HCT116 (cell line): ENCODE measurements around the gene C15orf62. TPM values are rescaled to one million over a fixed set of nuclear protein-coding genes. Genes with fewer than 3 reads are reported as not detected.
A peak's percentile ranks its signal among the peaks of the same experiment; 100 is the strongest.

ENCODE experiments used
- ATAC-seq: fragments of 200-7000 bp; cut with Tn5 transposase; 2 replicates; pipeline ENCODE4 v1.9.1; 2020; ENCODE audit warnings: mild to moderate bottlenecking, moderate library complexity
- Bru-seq: library from RNA; stranded (reverse); fragments of 400-500 nt; gene quantifications from one replicate; lab custom pipeline; 2021; lab: Mats Ljungman, UMichigan
- BruChase-seq, 2 experiments: library from RNA; stranded (reverse); fragments of 400-500 nt; gene quantifications; one replicate each; lab custom pipeline; 2021; lab: Mats Ljungman, UMichigan
- BruUV-seq: library from RNA; stranded (reverse); fragments of 400-500 nt; replicated peaks from 2 replicates; lab custom pipeline; 2021; lab: Mats Ljungman, UMichigan
- CTCF ChIA-PET: fragments of 300-600 bp; sonication (Branson Sonifier 250); formaldehyde crosslinking; loops from one replicate; lab custom pipeline; 2021; ENCODE audit warnings: antibody characterized with exemption; lab: Charles Lee
- POLR2A ChIA-PET: fragments of 300-600, 350-600 bp; sonication (Branson Sonifier 250); formaldehyde crosslinking; loops from one replicate; lab custom pipeline; 2021; ENCODE audit warnings: antibody characterized with exemption; lab: Charles Lee
- RAD21 ChIA-PET, 2 experiments: fragments of 300-600 bp; sonication (Branson Sonifier 250); formaldehyde crosslinking; loops; one replicate each; lab custom pipeline; 2023; ENCODE audit warnings: low total read pairs in 2 of 2; ENCODE audit not compliant: uncharacterized antibody in 2 of 2, unreplicated experiment in 2 of 2, low non-redundant PET in 1 of 2; lab: Charles Lee
- DNase-seq: peaks from one replicate; pipeline ENCODE4 v3.0.0-alpha.2; 2010; ENCODE audit warnings: low read depth, low spot score
- H2AFZ ChIP-seq: fragments of 200-600 bp; shearing (Covaris generic), sonication (generic); 2 replicates; pipeline ENCODE4 v1.6.1; 2017; ENCODE audit warnings: low read depth, mixed run types, mixed read lengths, antibody characterized with exemption, low read length; ENCODE audit not compliant: poor library complexity, severe bottlenecking
- H3K27ac ChIP-seq: 2 replicates; pipeline ENCODE4 v1.5.1; 2012; ENCODE audit warnings: low read depth, low read length
- H3K27me3 ChIP-seq: fragments of 200-600 bp; sonication (generic); 2 replicates; pipeline ENCODE4 v1.6.1; 2016; ENCODE audit warnings: mixed run types, low read length, mixed read lengths; ENCODE audit not compliant: insufficient read depth
- H3K36me3 ChIP-seq, 2 experiments: fragments of 200-500 bp in 1 of 2; fragments of 200-600 bp in 1 of 2; sonication (Bioruptor generic) in 1 of 2; sonication (generic) in 1 of 2; 2 replicates each; pipeline versions ENCODE4 v1.5.1 to v1.6.1; 2014 to 2016; ENCODE audit warnings: low read length in 2 of 2, inconsistent platforms in 1 of 2, mixed read lengths in 1 of 2, mixed run types in 1 of 2; ENCODE audit not compliant: insufficient read depth in 2 of 2, control insufficient read depth in 1 of 2
- H3K4me1 ChIP-seq, 2 experiments: fragments of 200-600 bp in 1 of 2; sonication (generic) in 1 of 2; 2 replicates each; pipeline versions ENCODE4 v1.5.1 to v1.6.1; 2012 to 2017; ENCODE audit warnings: low read length in 2 of 2, inconsistent platforms in 1 of 2, mild to moderate bottlenecking in 1 of 2, mixed read lengths in 1 of 2, mixed run types in 1 of 2, moderate library complexity in 1 of 2; ENCODE audit not compliant: insufficient read depth in 2 of 2, control insufficient read depth in 1 of 2
- H3K4me2 ChIP-seq: fragments of 200-600 bp; sonication (generic); 2 replicates; pipeline ENCODE4 v1.6.1; 2017; ENCODE audit warnings: mixed run types, low read length, mixed read lengths
- H3K4me3 ChIP-seq, 2 experiments: fragments of 200-600 bp in 1 of 2; sonication (generic) in 1 of 2; replicated peaks in 1 of 2; 2 replicates each; pipeline ENCODE4 v1.5.1; 2011 to 2016; ENCODE audit warnings: low read length in 2 of 2, control low read depth in 1 of 2, low read depth in 1 of 2, mild to moderate bottlenecking in 1 of 2, mixed read lengths in 1 of 2, mixed run types in 1 of 2
- H3K79me2 ChIP-seq: fragments of 200-600 bp; sonication (generic); 2 replicates; pipeline ENCODE4 v1.6.1; 2017; ENCODE audit warnings: mild to moderate bottlenecking, mixed run types, low read length, moderate library complexity, mixed read lengths; ENCODE audit not compliant: insufficient read depth
- H3K9ac ChIP-seq: fragments of 200-600 bp; sonication (generic); 2 replicates; pipeline ENCODE4 v1.6.1; 2016; ENCODE audit warnings: low read length, mixed read lengths
- H3K9me2 ChIP-seq: fragments of 200-600 bp; sonication (generic), shearing (Covaris generic); 2 replicates; pipeline ENCODE4 v1.6.1; 2017; ENCODE audit warnings: mixed run types, mild to moderate bottlenecking, moderate library complexity; ENCODE audit not compliant: insufficient read depth
- H3K9me3 ChIP-seq, 2 experiments: fragments of 200-500 bp in 1 of 2; fragments of 200-600 bp in 1 of 2; sonication (Bioruptor generic) in 1 of 2; sonication (generic) in 1 of 2; 2 replicates each; pipeline ENCODE4 v1.6.1; 2014 to 2017; ENCODE audit warnings: low read length in 2 of 2, mixed read lengths in 2 of 2, inconsistent platforms in 1 of 2, low read depth in 1 of 2, mild to moderate bottlenecking in 1 of 2, mixed run types in 1 of 2, moderate library complexity in 1 of 2; ENCODE audit not compliant: control insufficient read depth in 1 of 2, insufficient read depth in 1 of 2
- H4K20me1 ChIP-seq: fragments of 200-600 bp; sonication (generic), shearing (Covaris generic); 2 replicates; pipeline ENCODE4 v1.6.1; 2017; ENCODE audit warnings: mixed run types, mild to moderate bottlenecking, moderate library complexity; ENCODE audit not compliant: insufficient read depth
- CBX3 ChIP-seq: IDR thresholded peaks from 2 replicates; pipeline ENCODE4 v1.6.1; 2012; ENCODE audit warnings: low read depth
- CEBPB ChIP-seq: IDR thresholded peaks from 2 replicates; pipeline ENCODE4 v1.6.1; 2012; ENCODE audit warnings: low read depth
- EZH2 ChIP-seq: fragments of 200-600 bp; sonication (generic); IDR thresholded peaks from 2 replicates; pipeline ENCODE4 v1.6.1; 2017; ENCODE audit warnings: antibody characterized with exemption, mixed run types
- FOSL1 ChIP-seq: IDR thresholded peaks from 2 replicates; pipeline ENCODE4 v1.6.1; 2012; ENCODE audit warnings: low read depth
- JUND ChIP-seq: IDR thresholded peaks from 2 replicates; pipeline ENCODE4 v1.6.1; 2012
- MAX ChIP-seq: IDR thresholded peaks from 2 replicates; pipeline ENCODE4 v1.6.1; 2012
- POLR2A ChIP-seq: IDR thresholded peaks from 2 replicates; pipeline ENCODE4 v1.7.0; 2011; ENCODE audit warnings: borderline replicate concordance; ENCODE audit not compliant: insufficient read depth, insufficient read length; ENCODE audit errors: extremely low read depth
- POLR2AphosphoS5 ChIP-seq: IDR thresholded peaks from 2 replicates; pipeline ENCODE4 v1.6.1; 2011; ENCODE audit warnings: mild to moderate bottlenecking, low read depth, low read length, moderate library complexity
- RAD21 ChIP-seq: IDR thresholded peaks from 2 replicates; pipeline ENCODE4 v1.6.1; 2012; ENCODE audit warnings: low read depth, mild to moderate bottlenecking
- REST ChIP-seq: IDR thresholded peaks from 2 replicates; pipeline ENCODE4 v1.6.1; 2012; ENCODE audit warnings: low read depth
- SIN3A ChIP-seq: IDR thresholded peaks from 2 replicates; pipeline ENCODE4 v1.6.1; 2012; ENCODE audit warnings: low read depth
- SP1 ChIP-seq: IDR thresholded peaks from 2 replicates; pipeline ENCODE4 v1.6.1; 2012; ENCODE audit warnings: low read depth
- SRF ChIP-seq: IDR thresholded peaks from 2 replicates; pipeline ENCODE4 v1.6.1; 2012; ENCODE audit warnings: low read depth
- YY1 ChIP-seq: IDR thresholded peaks from 2 replicates; pipeline ENCODE4 v1.6.1; 2011; ENCODE audit warnings: low read length, low read depth, moderate library complexity, mild to moderate bottlenecking; ENCODE audit not compliant: insufficient replicate concordance; ENCODE audit errors: extremely low read depth
- ZFX ChIP-seq: fragments of 450-650 bp; IDR thresholded peaks from 2 replicates; pipeline ENCODE4 v1.6.1; 2017
- ZNF274 ChIP-seq: fragments of 200-500 bp; sonication (Bioruptor generic); IDR thresholded peaks from 2 replicates; pipeline ENCODE4 v1.6.1; 2014; ENCODE audit warnings: mild to moderate bottlenecking, low read depth, low read length, inconsistent platforms
- intact Hi-C: fragments of 100-400 bp; cut with micrococcal nuclease; formaldehyde crosslinking; loops from 2 replicates; pipeline ENCODE4 v1.10.0; 2022
- long read RNA-seq: library from polyadenylated mRNA; unstranded; transcript quantifications from one replicate; pipeline ENCODE4 v2.0.0, GENCODE V29; 2021; ENCODE audit not compliant: unreplicated experiment
- polyA plus RNA-seq: library from polyadenylated mRNA; unstranded; fragments of >200 nt; gene quantifications from 2 replicates; pipeline ENCODE4 v1.2.1, GENCODE V29; 2012; ENCODE audit warnings: missing spikeins
- total RNA-seq: library from RNA; stranded (reverse); gene quantifications from one replicate; pipeline ENCODE4 v1.2.1, GENCODE V29; 2021; ENCODE audit not compliant: unreplicated experiment

Gene C15orf62
- 0.10 TPM for total RNA-seq
- polyA plus RNA-seq: 0.69 and 0.74 TPM in 2 replicates
- Bru-seq, nascent RNA: percentile 29 among the genes with signal in this experiment
- percentile 16 among the genes with signal in this experiment for BruChase-seq, experiment 1, labeled RNA remaining after a 6-hour chase
- percentile 39 among the genes with signal in this experiment for BruChase-seq, experiment 2, labeled RNA remaining after a 2-hour chase
- long read RNA-seq: 0 reads

- no peak within 1 kb of the TSS for H3K4me3 ChIP-seq
- DNase-seq: no peak
- no TSS peak for BruUV-seq
Measured at GRCh38 chr15:40769274-40770146, at the start of gene C15orf62. TSS of gene C15orf62 (plus strand) at chr15:40769980. CDS start at chr15:40770496, 516 bp downstream.

More at GRCh38 chr15:40769274-40770146, at the start of gene C15orf62:
- intact Hi-C loops: no loop called here
- no peaks in the 10 kb centered on the region for H3K27me3 ChIP-seq
- H3K9ac ChIP-seq: peak within 1 kb of the TSS; percentile 35
- no peak for TF ChIP-seq POLR2AphosphoS5
- TF ChIP-seq CBX3: no peak
- TF ChIP-seq FOSL1: peak; percentile 34; the same call in 1 of the 2 replicates
- TF ChIP-seq REST: no peak
- 0 out of 2 replicates have a peak, but pooled peaks have one; percentile 6 for TF ChIP-seq SP1
- TF ChIP-seq JUND: no peak
- TF ChIP-seq ZFX: no peak
- TF ChIP-seq POLR2A: no peak
- TF ChIP-seq SIN3A: 0 out of 2 replicates have a peak, but pooled peaks have one; percentile 15
- no peak for TF ChIP-seq RAD21
- no peak for TF ChIP-seq EZH2
- no peak for TF ChIP-seq SRF
- TF ChIP-seq MAX: no peak
- TF ChIP-seq ZNF274: no peak
- TF ChIP-seq CEBPB: no peak
- TF ChIP-seq YY1: no peak
- no peaks in the 10 kb centered on the region for H4K20me1 ChIP-seq
- no peaks in the 10 kb centered on the region for H3K9me3 ChIP-seq
- peak within 1 kb of the TSS; percentile 52 for H3K4me2 ChIP-seq
- H3K4me1 ChIP-seq: peaks cover 17 to 55% of the 10 kb centered on the region in 2 experiments; a peak in 3 of 4 replicates
- peak; percentile 46 for ATAC-seq
- H3K36me3 ChIP-seq: peaks cover 0 to 1% of the 10 kb centered on the region in 2 experiments; a peak in 2 of 4 replicates
- H3K79me2 ChIP-seq: no peaks in the 10 kb centered on the region
- ChIA-PET CTCF (interaction anchor here (1.2 kb wide), 1 partner anchor 122 kb away, joined by 3 read pairs; no protein-coding TSS in a partner anchor), POLR2A (interaction anchor here (1.6 kb wide), 1 partner anchor 75 kb away, joined by 4 read pairs; the partner anchor contains the start of gene RAD51), RAD21 (no interaction called here)
- H3K27ac ChIP-seq: peak within 1 kb of the TSS; percentile 49
- no peaks in the 10 kb centered on the region for H3K9me2 ChIP-seq
- H2AFZ ChIP-seq: no peak within 1 kb of the TSS
